ENCODE data around the gene MRPS27.

GRCh38 chr5:72184408-72184807 is 135.6 kb downstream of the MRPS27 start:
- no peak for TF ChIP-seq EZH2phosphoT487 (IDR thresholded peaks at IDR 0.05; ENCODE audit: insufficient read depth, low read depth)
- no peak for TF ChIP-seq EZH2 (IDR thresholded peaks at IDR 0.05; ENCODE audit: insufficient read depth, poor library complexity, severe bottlenecking)

Data from GM23248 (cell line).